ENCODE results near the gene SLC16A5.
A peak's percentile ranks its signal among the peaks of the same experiment; 100 is the strongest.
"Not testable (repeated sequence)": the region's sequence is repeated elsewhere in the genome, so short reads cannot be mapped to it uniquely, and the experiment has no call there.

SLC16A5 gene

GRCh38 chr17:75111777-75112335 lies 24.1 kb downstream of the SLC16A5 start:
- DNase-seq (ENCODE audit: low spot score) = no peak

- peak; percentile 89 for DNase-seq (ENCODE audit: low spot score)
Measured at GRCh38 chr17:75113798-75114551, 26.2 kb downstream of the SLC16A5 start.

GRCh38 chr17:75114552-75115314 lies 27.0 kb downstream of the SLC16A5 start:
- DNase-seq (ENCODE audit: low spot score) = no peak

GRCh38 chr17:75115555-75115954 lies 27.8 kb downstream of the SLC16A5 start:
- no peak for DNase-seq (ENCODE audit: low spot score)

- DNase-seq (ENCODE audit: low spot score) = no peak
Measured at GRCh38 chr17:75116737-75117136, 29.0 kb downstream of the SLC16A5 start.

GRCh38 chr17:75118307-75118706 lies 30.6 kb downstream of the SLC16A5 start:
- no peak for DNase-seq (ENCODE audit: low spot score)

- peak; percentile 98 for DNase-seq (ENCODE audit: low spot score)
Measured at GRCh38 chr17:75124041-75124818, 36.5 kb downstream of the SLC16A5 start.

- DNase-seq (ENCODE audit: low spot score) = no peak
Measured at GRCh38 chr17:75124819-75125162, 37.0 kb downstream of the SLC16A5 start.

GRCh38 chr17:75125984-75126383 lies 38.2 kb downstream of the SLC16A5 start:
- no peak for DNase-seq (ENCODE audit: low spot score)

GRCh38 chr17:75126954-75127353 lies 39.2 kb downstream of the SLC16A5 start:
- no peak for DNase-seq (ENCODE audit: low spot score)

GRCh38 chr17:75127936-75128335 lies 40.2 kb downstream of the SLC16A5 start:
- DNase-seq (ENCODE audit: low spot score) = not testable (repeated sequence)

GRCh38 chr17:75128694-75129505 lies 41.1 kb downstream of the SLC16A5 start:
- DNase-seq (ENCODE audit: low spot score) = no peak

- DNase-seq (ENCODE audit: low spot score) = no peak
Measured at GRCh38 chr17:75129576-75129975, 41.8 kb downstream of the SLC16A5 start.

- no peak for DNase-seq (ENCODE audit: low spot score)
Measured at GRCh38 chr17:75130059-75130631, 42.4 kb downstream of the SLC16A5 start.

GRCh38 chr17:75130632-75131277 lies 43.0 kb downstream of the SLC16A5 start:
- DNase-seq (ENCODE audit: low spot score) = peak; percentile 65

- peak; percentile 86 for DNase-seq (ENCODE audit: low spot score)
Measured at GRCh38 chr17:75131278-75132017, 43.7 kb downstream of the SLC16A5 start, which contains the start of gene NT5C. NT5C (minus strand) TSS chr17:75131742; CDS start chr17:75131707, 35 bp downstream.

- not testable (repeated sequence) for DNase-seq (ENCODE audit: low spot score)
Measured at GRCh38 chr17:75132018-75133000, 44.6 kb downstream of the SLC16A5 start.

- DNase-seq (ENCODE audit: low spot score) = no peak
Measured at GRCh38 chr17:75133001-75133400, 45.2 kb downstream of the SLC16A5 start.

Measured in LoVo (cell line).